ENCODE measurements around the gene TRIM14. TPM values are rescaled to one million over a fixed set of nuclear protein-coding genes. Genes with fewer than 3 reads are reported as not detected.

Gene TRIM14
- total RNA-seq, 2 donors from 2014 or later: 1.8 to 2.0 TPM

DNA sequence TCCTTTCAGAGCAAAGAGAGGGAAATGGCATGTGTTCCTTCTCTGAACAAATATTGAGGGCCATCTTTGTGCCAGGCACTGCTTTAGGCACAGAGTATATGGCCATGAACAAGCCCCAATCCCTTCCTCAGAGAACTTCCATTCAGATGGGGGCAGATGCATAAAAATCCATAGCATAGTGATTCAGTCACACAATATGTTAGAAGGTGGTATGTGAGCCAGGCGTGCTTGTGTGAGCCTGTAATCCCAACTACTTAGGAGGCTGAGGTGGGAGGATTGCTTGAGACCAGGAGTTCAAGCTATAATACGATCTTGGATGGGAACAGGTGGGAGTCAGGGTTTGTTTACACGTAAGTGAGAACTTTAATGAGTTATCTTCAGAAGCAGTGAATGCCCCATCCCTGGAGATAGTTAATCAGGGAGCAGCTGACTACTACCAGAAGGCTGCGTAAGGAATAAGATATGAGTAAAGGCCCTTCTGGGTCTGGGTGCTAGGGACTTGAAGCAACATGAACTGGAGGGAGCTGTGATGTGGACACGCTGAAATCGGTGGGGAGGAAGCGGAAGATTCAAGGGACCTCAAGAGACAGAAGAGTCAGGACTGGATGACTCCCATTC, 35.3 kb downstream of the TRIM14 start:
- Histone ChIP-seq H3K27me3 (no peaks in the 10 kb centered on the region), H3K36me3 (peaks cover 24% of the 10 kb centered on the region), H3K4me1 (peaks cover 0 to 10% of the 10 kb centered on the region in 2 donors), H3K4me3 (no peak overlapping the region), H3K9me3 (no peaks in the 10 kb centered on the region), H3K27ac (no peak overlapping the region)
- TF ChIP-seq CTCF (IDR thresholded peaks at IDR 0.05): no peak
- DNase-seq (ENCODE audit: low spot score): no peak

- no peak overlapping the region for H3K27ac ChIP-seq
- TF ChIP-seq CTCF (IDR thresholded peaks at IDR 0.05): no peak
- H3K4me1 ChIP-seq: peaks cover 0 to 9% of the 10 kb centered on the region in 2 donors
- H3K9me3 ChIP-seq: no peaks in the 10 kb centered on the region
- no peak for DNase-seq (ENCODE audit: low spot score)
- H3K4me3 ChIP-seq: no peak overlapping the region
- no peaks in the 10 kb centered on the region for H3K27me3 ChIP-seq
- peaks cover 29% of the 10 kb centered on the region for H3K36me3 ChIP-seq
These were observed 35.9 kb downstream of the TRIM14 start for GRCh38 chr9:98083061-98083501.

DNA sequence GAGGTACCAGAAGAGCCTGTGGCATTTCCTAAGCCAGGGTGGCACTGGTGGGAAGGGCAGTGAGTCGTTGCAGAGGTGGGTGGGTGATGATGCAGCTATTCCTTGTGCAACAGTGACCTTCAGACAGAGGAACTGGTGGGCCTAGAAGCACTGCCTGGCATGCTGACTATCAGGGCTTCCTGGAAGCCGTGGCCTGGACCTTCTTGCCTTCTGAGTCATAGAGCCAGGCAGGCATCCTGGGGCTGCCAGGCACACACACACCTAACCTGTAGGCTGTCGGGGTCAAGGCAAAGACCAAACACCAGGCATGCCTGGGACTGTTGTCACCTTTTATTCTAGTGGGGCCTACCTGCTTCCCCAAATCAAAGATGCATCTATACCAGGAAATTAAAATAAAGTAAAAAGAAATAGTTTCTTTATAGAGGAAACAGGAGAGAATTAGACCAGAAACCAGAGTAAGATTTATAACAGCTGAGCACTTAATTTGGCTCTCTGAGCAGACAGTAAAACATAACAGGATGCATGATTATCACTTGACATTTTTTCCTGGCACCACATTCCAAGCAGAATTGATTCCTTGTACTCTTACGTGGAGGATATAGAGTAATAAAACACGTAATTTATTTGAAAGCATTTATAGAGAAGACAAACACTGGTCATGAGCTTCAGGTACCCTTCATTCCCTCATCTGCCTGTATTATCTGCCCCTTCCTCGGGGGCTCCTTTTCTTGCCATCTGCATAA, 37.4 kb downstream of the TRIM14 start:
- no peak overlapping the region for H3K27ac ChIP-seq
- H3K4me3 ChIP-seq: no peak overlapping the region
- H3K27me3 ChIP-seq: no peaks in the 10 kb centered on the region
- H3K36me3 ChIP-seq: peaks cover 34% of the 10 kb centered on the region
- TF ChIP-seq CTCF (IDR thresholded peaks at IDR 0.05): no peak
- H3K4me1 ChIP-seq: no peaks in the 10 kb centered on the region
- DNase-seq (ENCODE audit: low spot score): no peak
- no peaks in the 10 kb centered on the region for H3K9me3 ChIP-seq

- no peak for TF ChIP-seq CTCF (IDR thresholded peaks at IDR 0.05)
- Histone ChIP-seq H3K27ac (no peak overlapping the region), H3K27me3 (no peaks in the 10 kb centered on the region), H3K4me3 (no peak overlapping the region), H3K9me3 (no peaks in the 10 kb centered on the region), H3K36me3 (peaks cover 34% of the 10 kb centered on the region), H3K4me1 (no peaks in the 10 kb centered on the region)
- DNase-seq (ENCODE audit: low spot score): no peak
These were observed 38.2 kb downstream of the TRIM14 start for GRCh38 chr9:98080780-98081179.

GRCh38 chr9:98080326-98080725, 38.7 kb downstream of the TRIM14 start:
- no peak for DNase-seq (ENCODE audit: low spot score)
- no peaks in the 10 kb centered on the region for H3K4me1 ChIP-seq
- peaks cover 34% of the 10 kb centered on the region for H3K36me3 ChIP-seq
- H3K9me3 ChIP-seq: no peaks in the 10 kb centered on the region
- H3K27ac ChIP-seq: no peak overlapping the region
- H3K4me3 ChIP-seq: no peak overlapping the region
- H3K27me3 ChIP-seq: no peaks in the 10 kb centered on the region
- no peak for TF ChIP-seq CTCF (IDR thresholded peaks at IDR 0.05)

Data from right atrium auricular region (tissue), 2 donors.